ENCODE measurements around the gene AP2M1. TPM values are rescaled to one million over a fixed set of nuclear protein-coding genes. Genes with fewer than 3 reads are reported as not detected.

Gene AP2M1
- total RNA-seq, 1 donor from 2014 or later = 315 TPM

- Mint-ChIP-seq H3K4me1 (ENCODE audit: low read depth, unreplicated experiment) (peaks cover 19% of the 10 kb centered on the region), H3K4me3 (ENCODE audit: unreplicated experiment) (peak overlapping the region; percentile 95), H3K27ac (ENCODE audit: unreplicated experiment) (peak overlapping the region; percentile 86), H3K36me3 (ENCODE audit: unreplicated experiment) (peaks cover 11% of the 10 kb centered on the region), H3K9me3 (ENCODE audit: unreplicated experiment) (peaks cover 12% of the 10 kb centered on the region), H3K27me3 (ENCODE audit: unreplicated experiment) (peaks cover 16% of the 10 kb centered on the region)
- DNase-seq = no peak
- TF ChIP-seq, protein P1, sequence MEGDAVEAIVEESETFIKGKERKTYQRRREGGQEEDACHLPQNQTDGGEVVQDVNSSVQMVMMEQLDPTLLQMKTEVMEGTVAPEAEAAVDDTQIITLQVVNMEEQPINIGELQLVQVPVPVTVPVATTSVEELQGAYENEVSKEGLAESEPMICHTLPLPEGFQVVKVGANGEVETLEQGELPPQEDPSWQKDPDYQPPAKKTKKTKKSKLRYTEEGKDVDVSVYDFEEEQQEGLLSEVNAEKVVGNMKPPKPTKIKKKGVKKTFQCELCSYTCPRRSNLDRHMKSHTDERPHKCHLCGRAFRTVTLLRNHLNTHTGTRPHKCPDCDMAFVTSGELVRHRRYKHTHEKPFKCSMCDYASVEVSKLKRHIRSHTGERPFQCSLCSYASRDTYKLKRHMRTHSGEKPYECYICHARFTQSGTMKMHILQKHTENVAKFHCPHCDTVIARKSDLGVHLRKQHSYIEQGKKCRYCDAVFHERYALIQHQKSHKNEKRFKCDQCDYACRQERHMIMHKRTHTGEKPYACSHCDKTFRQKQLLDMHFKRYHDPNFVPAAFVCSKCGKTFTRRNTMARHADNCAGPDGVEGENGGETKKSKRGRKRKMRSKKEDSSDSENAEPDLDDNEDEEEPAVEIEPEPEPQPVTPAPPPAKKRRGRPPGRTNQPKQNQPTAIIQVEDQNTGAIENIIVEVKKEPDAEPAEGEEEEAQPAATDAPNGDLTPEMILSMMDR (IDR thresholded peaks at IDR 0.05; ENCODE audit: partially characterized antibody, unreplicated experiment) = no peak
These were observed 851 bp downstream of the AP2M1 start for GRCh38 chr3:184175506-184175905.

DNA sequence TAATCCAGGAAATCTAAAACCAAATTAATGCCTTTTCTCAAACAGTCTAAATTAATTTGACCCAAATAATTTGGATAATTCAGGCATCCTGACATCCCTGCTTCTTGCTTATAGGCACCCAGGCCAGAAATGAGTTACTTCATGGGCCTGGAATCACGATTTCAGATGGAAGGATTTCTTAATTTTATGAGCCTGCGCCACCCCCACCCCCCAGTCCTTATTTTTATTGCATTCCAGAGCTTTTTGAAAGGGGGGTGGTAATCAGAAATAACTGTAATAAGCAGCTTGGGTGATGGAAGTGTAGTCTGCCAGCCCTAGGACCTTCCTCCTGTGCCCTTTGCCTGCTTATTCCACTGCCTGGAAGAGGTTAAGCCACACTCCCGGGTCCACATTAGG lies 1.3 kb downstream of the AP2M1 start:
- Mint-ChIP-seq H3K27ac (ENCODE audit: unreplicated experiment) (peak overlapping the region; percentile 86), H3K36me3 (ENCODE audit: unreplicated experiment) (peaks cover 8% of the 10 kb centered on the region), H3K4me1 (ENCODE audit: low read depth, unreplicated experiment) (peaks cover 19% of the 10 kb centered on the region), H3K27me3 (ENCODE audit: unreplicated experiment) (peaks cover 13% of the 10 kb centered on the region), H3K9me3 (ENCODE audit: unreplicated experiment) (peaks cover 12% of the 10 kb centered on the region), H3K4me3 (ENCODE audit: unreplicated experiment) (peak overlapping the region; percentile 95)
- TF ChIP-seq, protein P1 (IDR thresholded peaks at IDR 0.05; ENCODE audit: partially characterized antibody, unreplicated experiment) = no peak
- no peak for DNase-seq

DNA sequence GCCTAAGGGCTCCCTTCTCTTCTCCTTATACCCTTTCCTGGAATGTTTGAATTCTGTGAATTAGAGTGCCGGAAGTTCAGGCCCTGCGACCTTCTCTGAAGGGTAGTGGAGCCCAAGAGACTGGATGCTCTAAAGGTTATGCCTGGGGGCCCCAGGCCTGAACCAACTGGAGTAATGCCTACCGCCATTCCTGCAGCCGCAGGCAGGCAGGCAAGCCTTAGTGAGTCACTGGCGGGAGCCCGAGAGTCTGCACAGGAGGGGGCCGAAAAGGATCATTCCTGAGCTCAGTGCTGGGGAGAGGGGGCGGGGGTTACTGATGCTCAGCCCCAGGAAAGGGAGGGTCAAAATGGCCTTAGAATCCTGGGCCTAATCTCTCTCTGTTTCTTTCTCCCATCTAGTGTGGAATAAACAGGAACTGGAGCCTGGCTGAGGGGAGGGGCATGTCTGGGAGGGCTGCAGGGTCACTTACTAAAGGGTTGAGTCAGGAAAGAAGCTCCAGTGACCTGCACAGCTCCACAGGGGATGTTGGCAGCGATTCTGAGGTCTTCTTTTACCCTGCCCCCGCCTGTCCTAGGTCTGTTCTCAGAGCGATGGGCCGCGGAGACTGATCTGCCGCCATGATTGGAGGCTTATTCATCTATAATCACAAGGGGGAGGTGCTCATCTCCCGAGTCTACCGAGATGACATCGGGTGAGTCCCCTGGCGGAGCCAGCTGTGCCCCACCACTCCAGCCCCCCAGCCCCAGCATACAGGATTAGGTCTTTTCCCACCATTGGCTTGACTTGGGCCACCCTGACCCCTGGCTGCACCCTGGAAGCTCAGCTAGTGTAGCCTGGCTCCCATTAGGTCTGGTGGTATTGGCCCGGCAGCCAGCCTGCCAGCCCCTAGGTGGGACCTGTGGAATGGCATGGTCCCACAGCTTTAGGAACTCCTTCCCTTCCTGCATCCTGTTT lies 2.0 kb downstream of the AP2M1 start:
- Mint-ChIP-seq H3K4me3 (ENCODE audit: unreplicated experiment) (peak overlapping the region; percentile 95), H3K4me1 (ENCODE audit: low read depth, unreplicated experiment) (peaks cover 19% of the 10 kb centered on the region), H3K9me3 (ENCODE audit: unreplicated experiment) (peaks cover 12% of the 10 kb centered on the region), H3K36me3 (ENCODE audit: unreplicated experiment) (peaks cover 5% of the 10 kb centered on the region), H3K27me3 (ENCODE audit: unreplicated experiment) (peaks cover 10% of the 10 kb centered on the region), H3K27ac (ENCODE audit: unreplicated experiment) (peak overlapping the region; percentile 22)
- TF ChIP-seq, protein P1 (IDR thresholded peaks at IDR 0.05; ENCODE audit: partially characterized antibody, unreplicated experiment) = no peak
- DNase-seq = no peak

GRCh38 chr3:184177331-184177731 lies 2.7 kb downstream of the AP2M1 start:
- TF ChIP-seq, protein P1 (IDR thresholded peaks at IDR 0.05; ENCODE audit: partially characterized antibody, unreplicated experiment) = no peak
- Mint-ChIP-seq H3K36me3 (ENCODE audit: unreplicated experiment) (peaks cover 5% of the 10 kb centered on the region), H3K4me3 (ENCODE audit: unreplicated experiment) (peak overlapping the region; percentile 75), H3K4me1 (ENCODE audit: low read depth, unreplicated experiment) (peaks cover 19% of the 10 kb centered on the region), H3K9me3 (ENCODE audit: unreplicated experiment) (peaks cover 12% of the 10 kb centered on the region), H3K27ac (ENCODE audit: unreplicated experiment) (no peak overlapping the region), H3K27me3 (ENCODE audit: unreplicated experiment) (peaks cover 10% of the 10 kb centered on the region)
- peak; percentile 56 for DNase-seq

GRCh38 chr3:184177767-184178306 lies 3.2 kb downstream of the AP2M1 start:
- TF ChIP-seq, protein P1 (IDR thresholded peaks at IDR 0.05; ENCODE audit: partially characterized antibody, unreplicated experiment) = no peak
- peaks cover 8% of the 10 kb centered on the region for H3K27me3 Mint-ChIP-seq (ENCODE audit: unreplicated experiment)
- peaks cover 19% of the 10 kb centered on the region for H3K4me1 Mint-ChIP-seq (ENCODE audit: low read depth, unreplicated experiment)
- H3K4me3 Mint-ChIP-seq (ENCODE audit: unreplicated experiment) = peak overlapping the region; percentile 73
- no peak for DNase-seq
- peak overlapping the region; percentile 75 for H3K27ac Mint-ChIP-seq (ENCODE audit: unreplicated experiment)
- H3K9me3 Mint-ChIP-seq (ENCODE audit: unreplicated experiment) = peaks cover 12% of the 10 kb centered on the region
- H3K36me3 Mint-ChIP-seq (ENCODE audit: unreplicated experiment) = peaks cover 3% of the 10 kb centered on the region

Measured in glutamatergic neuron (in vitro differentiated cells).